GM06990 (cell line): Measurements from ENCODE around the gene ZBTB7B.
A peak's percentile ranks its signal among the peaks of the same experiment; 100 is the strongest.

Experiments
- DNase-seq: peaks from one replicate; pipeline ENCODE4 v3.0.0-alpha.2; 2011; ENCODE audit not compliant: insufficient read length; ENCODE audit errors: extremely low read depth
- H3K27me3 ChIP-seq: replicated peaks from 2 replicates; pipeline ENCODE4 v1.6.0; 2011; ENCODE audit warnings: low read length; ENCODE audit not compliant: control insufficient read depth, insufficient read depth
- H3K36me3 ChIP-seq: 2 replicates; pipeline ENCODE4 v1.5.1; 2011; ENCODE audit warnings: low read length; ENCODE audit not compliant: control insufficient read depth, insufficient read depth
- H3K4me3 ChIP-seq: replicated peaks from 2 replicates; pipeline ENCODE4 v1.5.1; 2011; ENCODE audit warnings: low read depth, mild to moderate bottlenecking, control low read depth, low read length
- CTCF ChIP-seq: IDR thresholded peaks from 2 replicates; pipeline ENCODE4 v1.5.1; 2011; ENCODE audit warnings: low read length, control low read depth, mild to moderate bottlenecking, inconsistent platforms; ENCODE audit not compliant: insufficient read depth, poor library complexity, severe bottlenecking

The ZBTB7B gene

GRCh38 chr1:154998818-154999570, 3.6 kb upstream of the ZBTB7B start:
- H3K27me3 ChIP-seq, result no peaks in the 10 kb centered on the region
- TF ChIP-seq CTCF, result peak; percentile 96
- no peaks in the 10 kb centered on the region; the same call in 1 of the 2 replicates for H3K36me3 ChIP-seq
- H3K4me3 ChIP-seq, result peak overlapping the region; percentile 96
- peak; percentile 85 for DNase-seq

GRCh38 chr1:154999571-155000410, 2.8 kb upstream of the ZBTB7B start:
- peak overlapping the region; percentile 96 for H3K4me3 ChIP-seq

GRCh38 chr1:155000411-155000725, 2.2 kb upstream of the ZBTB7B start:
- peak overlapping the region; percentile 96 for H3K4me3 ChIP-seq
- no peaks in the 10 kb centered on the region for H3K27me3 ChIP-seq
- H3K36me3 ChIP-seq, result no peaks in the 10 kb centered on the region; the same call in 1 of the 2 replicates
- DNase-seq, result no peak
- no peak for TF ChIP-seq CTCF

More at GRCh38 chr1:154999571-155000410, 2.8 kb upstream of the ZBTB7B start:
- TF ChIP-seq CTCF, result no peak
- DNase-seq, result peak; percentile 83
- H3K27me3 ChIP-seq, result no peaks in the 10 kb centered on the region
- H3K36me3 ChIP-seq, result no peaks in the 10 kb centered on the region

- Histone ChIP-seq H3K4me3 (peak overlapping the region; percentile 96), H3K27me3 (no peaks in the 10 kb centered on the region), H3K36me3 (no peaks in the 10 kb centered on the region; the same call in 1 of the 2 replicates)
- TF ChIP-seq CTCF, result no peak
- DNase-seq, result peak; percentile 96
Measured at GRCh38 chr1:155000726-155001424, 1.7 kb upstream of the ZBTB7B start.

GRCh38 chr1:155001425-155001674, 1.3 kb upstream of the ZBTB7B start:
- TF ChIP-seq CTCF, result no peak
- H3K36me3 ChIP-seq, result no peaks in the 10 kb centered on the region; the same call in 1 of the 2 replicates
- peak overlapping the region; percentile 96 for H3K4me3 ChIP-seq
- no peaks in the 10 kb centered on the region for H3K27me3 ChIP-seq
- DNase-seq, result no peak
